ENCODE measurements around the gene B4GALNT4.

GRCh38 chr11:334264-334994 is 34.9 kb upstream of the B4GALNT4 start:
- TF ChIP-seq CTCF (IDR thresholded peaks at IDR 0.05) (no peak), EP300 (IDR thresholded peaks at IDR 0.05) (no peak)

Measured in esophagus muscularis mucosa (tissue), 3 donors.